ENCODE data around the gene GATB.

DNA sequence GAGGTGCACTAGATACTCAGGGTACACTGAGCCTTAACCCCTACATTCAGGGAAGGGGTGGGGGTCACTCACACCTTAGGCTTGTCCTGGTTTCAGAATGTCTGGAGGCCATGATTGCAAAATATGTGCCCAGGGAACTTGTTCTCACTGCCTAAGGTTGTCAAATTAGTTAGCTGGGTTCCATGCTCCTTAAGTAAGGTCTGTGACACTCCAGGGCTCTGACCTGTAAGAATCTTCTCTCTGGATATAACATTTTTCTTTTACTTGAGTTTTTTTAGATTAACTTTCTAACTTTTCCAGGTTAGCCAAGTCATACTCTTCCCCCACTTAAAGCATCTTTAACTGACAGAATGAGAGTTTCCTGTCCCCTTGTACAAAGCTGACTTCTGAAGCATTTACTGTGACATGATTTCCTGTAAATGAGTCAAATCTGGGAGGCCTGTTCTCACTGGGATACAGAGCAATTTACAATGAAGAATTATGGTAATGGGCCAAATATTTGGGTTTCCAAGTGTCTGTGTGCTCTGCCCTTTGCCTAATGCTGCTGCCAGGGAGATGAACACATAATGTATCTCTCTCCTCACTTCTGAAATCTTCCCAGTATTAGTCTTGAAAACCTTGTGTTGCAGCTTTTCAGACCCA lies 101.7 kb downstream of the GATB start:
- TF ChIP-seq, protein P1, sequence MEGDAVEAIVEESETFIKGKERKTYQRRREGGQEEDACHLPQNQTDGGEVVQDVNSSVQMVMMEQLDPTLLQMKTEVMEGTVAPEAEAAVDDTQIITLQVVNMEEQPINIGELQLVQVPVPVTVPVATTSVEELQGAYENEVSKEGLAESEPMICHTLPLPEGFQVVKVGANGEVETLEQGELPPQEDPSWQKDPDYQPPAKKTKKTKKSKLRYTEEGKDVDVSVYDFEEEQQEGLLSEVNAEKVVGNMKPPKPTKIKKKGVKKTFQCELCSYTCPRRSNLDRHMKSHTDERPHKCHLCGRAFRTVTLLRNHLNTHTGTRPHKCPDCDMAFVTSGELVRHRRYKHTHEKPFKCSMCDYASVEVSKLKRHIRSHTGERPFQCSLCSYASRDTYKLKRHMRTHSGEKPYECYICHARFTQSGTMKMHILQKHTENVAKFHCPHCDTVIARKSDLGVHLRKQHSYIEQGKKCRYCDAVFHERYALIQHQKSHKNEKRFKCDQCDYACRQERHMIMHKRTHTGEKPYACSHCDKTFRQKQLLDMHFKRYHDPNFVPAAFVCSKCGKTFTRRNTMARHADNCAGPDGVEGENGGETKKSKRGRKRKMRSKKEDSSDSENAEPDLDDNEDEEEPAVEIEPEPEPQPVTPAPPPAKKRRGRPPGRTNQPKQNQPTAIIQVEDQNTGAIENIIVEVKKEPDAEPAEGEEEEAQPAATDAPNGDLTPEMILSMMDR (optimal IDR thresholded peaks at IDR 0.05 in 1 of 3, IDR thresholded peaks at IDR 0.05 in 1 of 3, conservative IDR thresholded peaks at IDR 0.05 in 1 of 3; ENCODE audit: extremely low read depth in 1 of 3, insufficient read depth in 2 of 3, low read length in 3 of 3): no peak
- TF ChIP-seq EZH2 (IDR thresholded peaks at IDR 0.05; ENCODE audit: low read length): no peak

All from keratinocyte (primary cell).